Upper lobe of right lung (tissue), 1 donor: ENCODE results near the gene TNNI3. TPM values are rescaled to one million over a fixed set of nuclear protein-coding genes. Genes with fewer than 3 reads are reported as not detected.

Experiments
- ATAC-seq: fragments of 200-7000 bp; cut with Tn5 transposase; one replicate; pipeline ENCODE4 v1.9.1; 2020; ENCODE audit warnings: mild to moderate bottlenecking, moderate library complexity
- DNase-seq: peaks from one replicate; pipeline ENCODE4 v3.0.0-alpha.2; 2020
- H3K27ac ChIP-seq: fragments of 200-600 bp; one replicate; pipeline ENCODE4 v1.8.0; 2022
- H3K27me3 ChIP-seq: fragments of 200-600 bp; one replicate; pipeline ENCODE4 v1.8.0; 2022; ENCODE audit warnings: mild to moderate bottlenecking
- H3K36me3 ChIP-seq: fragments of 200-600 bp; one replicate; pipeline ENCODE4 v1.8.0; 2022
- H3K4me1 ChIP-seq: fragments of 200-600 bp; one replicate; pipeline ENCODE4 v1.8.0; 2022
- H3K4me3 ChIP-seq: fragments of 200-600 bp; one replicate; pipeline ENCODE4 v1.8.0; 2022; ENCODE audit warnings: mild to moderate bottlenecking
- H3K9me3 ChIP-seq: fragments of 200-600 bp; one replicate; pipeline ENCODE4 v1.8.0; 2022
- intact Hi-C: fragments of 100-400 bp; cut with DNase I; formaldehyde crosslinking; loops from one replicate; pipeline ENCODE4 v1.11.0; 2022
- total RNA-seq: library from RNA; stranded (reverse); fragmentation: NEBNext Ultra II Directional; extraction: Animal tissue kit (Norgen Biotek cat#: 25700); gene quantifications from one replicate; pipeline ENCODE4 v1.2.1, GENCODE V29; 2021
- TF ChIP-seq, protein P1 (sequence below): fragments of 200-600 bp; IDR thresholded peaks from one replicate; pipeline ENCODE4 v1.8.0; 2022; ENCODE audit warnings: antibody characterized with exemption
- donor health status: DM: no; HTN: yes; CAD: no; lungs with severe emphysema.

TNNI3 gene
- total RNA-seq, 1 donor from 2014 or later, result not detected

DNA sequence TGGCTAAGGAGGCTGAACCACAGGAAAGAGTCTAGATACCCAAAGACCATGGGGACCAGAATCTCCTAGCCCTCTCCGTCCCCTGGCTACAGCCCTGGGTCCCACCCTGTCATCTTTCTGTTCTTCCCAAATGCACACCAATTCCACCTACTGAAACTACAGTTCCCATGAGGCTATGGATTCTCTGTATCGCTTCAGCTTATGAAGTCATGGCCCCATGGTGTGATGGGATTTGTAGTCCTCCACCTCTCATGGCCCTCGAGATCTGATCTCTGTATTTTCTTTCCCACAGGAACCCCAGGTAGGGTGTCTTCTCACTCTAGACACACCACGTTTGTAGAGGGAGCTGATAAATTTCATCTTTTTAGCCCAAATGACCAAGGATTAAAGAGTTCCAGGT, 40.0 kb upstream of the TNNI3 start:
- no peak overlapping the region for H3K27ac ChIP-seq
- H3K36me3 ChIP-seq, result no peaks in the 10 kb centered on the region
- intact Hi-C loops, result no loop called here
- H3K4me3 ChIP-seq, result no peak overlapping the region
- DNase-seq (no peak), ATAC-seq (peak; percentile 32)
- H3K9me3 ChIP-seq, result no peaks in the 10 kb centered on the region
- H3K27me3 ChIP-seq, result peaks cover 7% of the 10 kb centered on the region
- H3K4me1 ChIP-seq, result no peaks in the 10 kb centered on the region
- TF ChIP-seq, protein P1, sequence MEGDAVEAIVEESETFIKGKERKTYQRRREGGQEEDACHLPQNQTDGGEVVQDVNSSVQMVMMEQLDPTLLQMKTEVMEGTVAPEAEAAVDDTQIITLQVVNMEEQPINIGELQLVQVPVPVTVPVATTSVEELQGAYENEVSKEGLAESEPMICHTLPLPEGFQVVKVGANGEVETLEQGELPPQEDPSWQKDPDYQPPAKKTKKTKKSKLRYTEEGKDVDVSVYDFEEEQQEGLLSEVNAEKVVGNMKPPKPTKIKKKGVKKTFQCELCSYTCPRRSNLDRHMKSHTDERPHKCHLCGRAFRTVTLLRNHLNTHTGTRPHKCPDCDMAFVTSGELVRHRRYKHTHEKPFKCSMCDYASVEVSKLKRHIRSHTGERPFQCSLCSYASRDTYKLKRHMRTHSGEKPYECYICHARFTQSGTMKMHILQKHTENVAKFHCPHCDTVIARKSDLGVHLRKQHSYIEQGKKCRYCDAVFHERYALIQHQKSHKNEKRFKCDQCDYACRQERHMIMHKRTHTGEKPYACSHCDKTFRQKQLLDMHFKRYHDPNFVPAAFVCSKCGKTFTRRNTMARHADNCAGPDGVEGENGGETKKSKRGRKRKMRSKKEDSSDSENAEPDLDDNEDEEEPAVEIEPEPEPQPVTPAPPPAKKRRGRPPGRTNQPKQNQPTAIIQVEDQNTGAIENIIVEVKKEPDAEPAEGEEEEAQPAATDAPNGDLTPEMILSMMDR, result no peak

- Histone ChIP-seq H3K9me3 (no peaks in the 10 kb centered on the region), H3K27ac (no peak overlapping the region), H3K27me3 (peaks cover 7% of the 10 kb centered on the region), H3K36me3 (no peaks in the 10 kb centered on the region), H3K4me3 (no peak overlapping the region), H3K4me1 (no peaks in the 10 kb centered on the region)
- TF ChIP-seq, protein P1, result no peak
- ATAC-seq, result no peak
- intact Hi-C loops, result no loop called here
- no peak for DNase-seq
Observed at GRCh38 chr19:55196803-55197202, 39.3 kb upstream of the TNNI3 start.

- TF ChIP-seq, protein P1, result no peak
- Histone ChIP-seq H3K36me3 (no peaks in the 10 kb centered on the region), H3K4me1 (no peaks in the 10 kb centered on the region), H3K4me3 (no peak overlapping the region), H3K9me3 (no peaks in the 10 kb centered on the region), H3K27me3 (peaks cover 7% of the 10 kb centered on the region), H3K27ac (no peak overlapping the region)
- no peak for ATAC-seq
- intact Hi-C loops, result no loop called here
- no peak for DNase-seq
Observed at GRCh38 chr19:55193481-55193880, 35.9 kb upstream of the TNNI3 start.

GRCh38 chr19:55189403-55189835, 31.9 kb upstream of the TNNI3 start:
- intact Hi-C loops, result no loop called here
- DNase-seq (peak; percentile 70), ATAC-seq (peak; percentile 84)
- Histone ChIP-seq H3K4me1 (no peaks in the 10 kb centered on the region), H3K27ac (no peak overlapping the region), H3K9me3 (no peaks in the 10 kb centered on the region), H3K4me3 (no peak overlapping the region), H3K27me3 (no peaks in the 10 kb centered on the region), H3K36me3 (no peaks in the 10 kb centered on the region)
- TF ChIP-seq, protein P1, result no peak

DNA sequence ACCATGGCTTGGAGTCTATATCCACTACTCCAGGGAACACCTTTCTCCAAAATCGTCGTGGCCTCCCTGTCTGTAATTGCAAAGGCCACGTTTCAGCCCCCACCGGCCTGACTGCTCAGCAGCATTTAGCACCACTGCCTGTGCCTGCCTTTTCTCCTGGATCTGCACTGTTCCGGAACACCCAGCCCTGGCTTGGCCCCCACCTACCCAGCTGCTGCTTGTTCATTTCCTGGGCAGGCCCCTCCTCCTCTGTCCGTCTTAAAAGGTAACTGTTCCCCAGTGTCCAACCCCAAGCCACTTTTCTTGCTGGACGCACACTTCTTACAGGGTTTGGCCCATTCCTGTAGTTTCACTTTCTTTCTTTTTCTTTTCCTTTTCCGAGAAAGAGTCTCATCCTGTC, 31.1 kb upstream of the TNNI3 start:
- H3K36me3 ChIP-seq, result no peaks in the 10 kb centered on the region
- DNase-seq (no peak), ATAC-seq (no peak)
- H3K27ac ChIP-seq, result no peak overlapping the region
- H3K4me3 ChIP-seq, result no peak overlapping the region
- H3K9me3 ChIP-seq, result no peaks in the 10 kb centered on the region
- peaks cover 3% of the 10 kb centered on the region for H3K27me3 ChIP-seq
- intact Hi-C loops, result no loop called here
- no peaks in the 10 kb centered on the region for H3K4me1 ChIP-seq
- TF ChIP-seq, protein P1, result no peak

DNA sequence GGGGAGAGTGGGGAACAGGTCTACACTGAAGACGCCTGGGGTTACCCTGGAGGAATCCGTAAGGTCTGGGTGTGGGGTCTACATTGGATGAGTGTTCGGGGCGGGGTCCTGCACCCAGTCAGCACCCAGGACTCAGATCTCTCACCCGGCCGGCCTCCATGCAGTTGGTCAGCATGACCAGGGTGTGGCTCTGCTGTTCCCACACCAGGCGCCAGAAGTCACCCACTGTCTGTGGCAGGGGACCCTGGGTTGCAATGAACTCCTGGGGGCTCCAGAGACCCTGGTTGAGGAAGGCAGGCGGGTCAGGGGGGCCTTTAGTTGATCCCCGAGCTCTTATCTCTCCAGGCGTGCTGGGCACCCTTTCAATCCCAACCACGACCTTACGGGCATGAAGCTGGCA, 28.5 kb upstream of the TNNI3 start:
- H3K4me1 ChIP-seq, result no peaks in the 10 kb centered on the region
- no peak overlapping the region for H3K27ac ChIP-seq
- ATAC-seq (no peak), DNase-seq (no peak)
- no peaks in the 10 kb centered on the region for H3K9me3 ChIP-seq
- intact Hi-C loops, result no loop called here
- no peak overlapping the region for H3K4me3 ChIP-seq
- peaks cover 27% of the 10 kb centered on the region for H3K27me3 ChIP-seq
- no peaks in the 10 kb centered on the region for H3K36me3 ChIP-seq
- TF ChIP-seq, protein P1, result no peak
